K562 (cell line): ENCODE results near the gene SUSD3. TPM values are rescaled to one million over a fixed set of nuclear protein-coding genes. Genes with fewer than 3 reads are reported as not detected.

Experiments used
- AFF4 ChIP-seq: sonication (generic); formaldehyde crosslinking; IDR thresholded peaks from 2 replicates; pipeline ENCODE4 v1.8.0; 2023; ENCODE audit warnings: mild to moderate bottlenecking, missing genetic modification reagents
- CGGBP1 ChIP-seq: fragments of 250-450 bp; sonication (Bioruptor Pico); IDR thresholded peaks from 2 replicates; pipeline ENCODE4 v1.9.0; 2021; ENCODE audit warnings: mild to moderate bottlenecking
- FUS ChIP-seq: fragments of 200-400 bp; formaldehyde crosslinking; optimal IDR thresholded peaks from 2 replicates; pipeline ENCODE3; 2017; ENCODE audit warnings: low read depth, low read length
- HSF4 ChIP-seq: fragments of 250-450 bp; sonication (Bioruptor Pico); IDR thresholded peaks from 2 replicates; pipeline ENCODE4 v2.1.2; 2022; ENCODE audit warnings: mild to moderate bottlenecking, moderate library complexity, borderline replicate concordance
- KLF10 ChIP-seq: fragments of 250-450 bp; sonication (Bioruptor Pico); IDR thresholded peaks from 2 replicates; pipeline ENCODE4 v1.6.1; 2021; ENCODE audit warnings: matching md5 sums
- MBD1 ChIP-seq: fragments of 250-450 bp; sonication (Bioruptor Pico); IDR thresholded peaks from 2 replicates; pipeline ENCODE4 v1.8.0; 2022; ENCODE audit warnings: inconsistent platforms
- MCM5 ChIP-seq: fragments of 450-650 bp; IDR thresholded peaks from 2 replicates; pipeline ENCODE4 v1.6.1; 2016; ENCODE audit warnings: low read depth
- RERE ChIP-seq: sonication (generic); formaldehyde crosslinking; IDR thresholded peaks from 2 replicates; pipeline ENCODE4 v1.8.0; 2023; ENCODE audit warnings: missing genetic modification reagents, mild to moderate bottlenecking, borderline replicate concordance
- STAT5B ChIP-seq: fragments of 250-450 bp; sonication (Bioruptor Pico); IDR thresholded peaks from 2 replicates; pipeline ENCODE4 v1.8.0; 2021; ENCODE audit warnings: mild to moderate bottlenecking, inconsistent platforms
- THRA ChIP-seq: fragments of 450-650 bp; IDR thresholded peaks from 2 replicates; pipeline ENCODE4 v1.6.1; 2017; ENCODE audit warnings: mild to moderate bottlenecking, moderate library complexity
- U2AF1 ChIP-seq: fragments of 200-400 bp; formaldehyde crosslinking; optimal IDR thresholded peaks from 2 replicates; pipeline ENCODE3; 2017; ENCODE audit warnings: mild to moderate bottlenecking, low read depth, low read length, moderate library complexity
- ZBTB17 ChIP-seq: fragments of 450-650 bp; formaldehyde crosslinking; IDR thresholded peaks from 2 replicates; pipeline ENCODE4 v1.4.0; 2020; ENCODE audit warnings: mild to moderate bottlenecking
- ZNF354B ChIP-seq: fragments of 250-450 bp; sonication (Bioruptor Pico); IDR thresholded peaks from 2 replicates; pipeline ENCODE4 v1.4.0; 2020
- polyA plus RNA-seq, 8 experiments: library from polyadenylated mRNA; depleted of rRNA in 4 of 8; stranded (reverse) in 5 of 8; unstranded in 3 of 8; fragments of >200 nt; fragmentation: Nextera tagmentation in 2 of 8; fragmentation: Illumina TruSeq in 1 of 8; extraction: Ambion mirVana in 2 of 8; extraction: Trizol in 1 of 8; gene quantifications; 2 replicates each; pipeline versions ENCODE4 v1.2.1 to v1.2.3, GENCODE V29; 2011 to 2014; ENCODE audit warnings: inconsistent platforms in 1 of 8, missing spikeins in 1 of 8
- total RNA-seq, 7 experiments: library from RNA; depleted of rRNA in 6 of 7; stranded (reverse); fragments of >200 nt in 6 of 7; fragmentation: Illumina TruSeq in 2 of 7; extraction: Trizol in 2 of 7; gene quantifications; 2 replicates each; pipeline versions ENCODE4 v1.2.1 to v1.2.3, GENCODE V29; 2011 to 2021; ENCODE audit warnings: low replicate concordance in 1 of 7

The SUSD3 gene
- total and polyA plus RNA-seq, 9 of the 15 experiments (the other 6 are each of a cell fraction or from before 2014, with no cell fraction given), result 1.3 to 21.7 (median 11.4) TPM

- TF ChIP-seq MCM5, result no peak
- TF ChIP-seq ZBTB17 (CRISPR knock-in tag), result no peak
- no peak for TF ChIP-seq FUS
- no peak for TF ChIP-seq U2AF1
- no peak for TF ChIP-seq MBD1 (CRISPR knock-in tag)
- TF ChIP-seq KLF10 (CRISPR knock-in tag), result no peak
- no peak for TF ChIP-seq RERE (CRISPR knock-in tag)
- TF ChIP-seq AFF4 (CRISPR knock-in tag), result no peak
- no peak for TF ChIP-seq STAT5B (CRISPR knock-in tag)
- no peak for TF ChIP-seq THRA
- TF ChIP-seq HSF4 (CRISPR knock-in tag), result no peak
- TF ChIP-seq ZNF354B (CRISPR knock-in tag), result no peak
- TF ChIP-seq CGGBP1 (CRISPR knock-in tag), result no peak
These were observed 17.2 kb upstream of the SUSD3 start (continued) for GRCh38 chr9:93041108-93041802.
